SK-N-SH treated with all-trans-retinoic acid at 6 μM for 48 hours (cell line): Measurements from ENCODE around the gene ENTPD2.

Experiments used
- ARNTL ChIP-seq: fragments of 450-650 bp; formaldehyde crosslinking; IDR thresholded peaks from 2 replicates; pipeline ENCODE4 v1.5.0; 2020; ENCODE audit warnings: low read depth, mild to moderate bottlenecking, moderate library complexity, borderline replicate concordance
- BACH2 ChIP-seq: fragments of 250-450 bp; sonication (Bioruptor Pico); IDR thresholded peaks from 2 replicates; pipeline ENCODE4 v1.9.0; 2021; ENCODE audit warnings: mild to moderate bottlenecking, borderline replicate concordance
- GLIS3 ChIP-seq: fragments of 250-450 bp; sonication (Bioruptor Pico); IDR thresholded peaks from 2 replicates; pipeline ENCODE4 v1.5.0; 2020; ENCODE audit warnings: mild to moderate bottlenecking, moderate library complexity
- PPARA ChIP-seq: fragments of 250-450 bp; sonication (Bioruptor Pico); IDR thresholded peaks from 2 replicates; pipeline ENCODE4 v1.5.0; 2020; ENCODE audit warnings: mild to moderate bottlenecking, borderline replicate concordance
- RARB ChIP-seq: fragments of 250-450 bp; sonication (Bioruptor Pico); IDR thresholded peaks from 2 replicates; pipeline ENCODE4 v1.8.0; 2021; ENCODE audit warnings: mild to moderate bottlenecking, moderate library complexity
- ZFP3 ChIP-seq: fragments of 250-450 bp; sonication (Bioruptor Pico); IDR thresholded peaks from 2 replicates; pipeline ENCODE4 v1.5.0; 2020; ENCODE audit warnings: mild to moderate bottlenecking, moderate library complexity
- TF ChIP-seq, protein P1 (sequence below): fragments of 250-450 bp; sonication (Bioruptor Pico); IDR thresholded peaks from 2 replicates; pipeline ENCODE4 v1.8.0; 2020; ENCODE audit warnings: mild to moderate bottlenecking, moderate library complexity, borderline replicate concordance
- TF ChIP-seq, protein P2 (sequence below): fragments of 250-450 bp; sonication (Bioruptor Pico); IDR thresholded peaks from 2 replicates; pipeline ENCODE4 v1.5.1; 2020; ENCODE audit warnings: low read depth, mild to moderate bottlenecking, moderate library complexity
- TF ChIP-seq, protein P3 (sequence below): fragments of 250-450 bp; sonication (Bioruptor Pico); IDR thresholded peaks from 2 replicates; pipeline ENCODE4 v1.5.1; 2021; ENCODE audit warnings: mild to moderate bottlenecking, moderate library complexity

DNA sequence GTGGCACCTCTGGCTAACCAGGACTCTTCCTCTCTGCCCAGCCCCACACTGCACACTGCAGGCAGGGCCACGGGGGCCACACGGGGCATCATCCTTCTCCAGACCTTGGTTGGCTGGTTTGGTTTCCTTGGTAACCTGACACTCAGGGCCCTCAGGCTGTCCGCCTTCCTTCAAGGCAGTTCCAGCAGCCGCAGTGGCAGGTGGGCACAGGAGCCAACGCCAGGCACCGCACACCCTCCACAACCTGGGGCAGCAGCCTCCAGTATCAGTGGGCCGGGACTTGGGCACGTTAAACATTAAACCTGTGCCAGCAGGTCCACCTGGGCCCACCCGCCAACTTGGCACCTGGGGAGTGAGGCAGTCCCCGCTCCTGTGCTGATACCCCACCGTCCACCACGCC lies 9.8 kb downstream of the ENTPD2 start:
- TF ChIP-seq RARB (CRISPR knock-in tag) (no peak), GLIS3 (CRISPR knock-in tag) (no peak), ARNTL (CRISPR knock-in tag) (no peak), ZFP3 (CRISPR knock-in tag) (no peak), PPARA (CRISPR knock-in tag) (no peak), BACH2 (no peak)
- TF ChIP-seq, protein P1, sequence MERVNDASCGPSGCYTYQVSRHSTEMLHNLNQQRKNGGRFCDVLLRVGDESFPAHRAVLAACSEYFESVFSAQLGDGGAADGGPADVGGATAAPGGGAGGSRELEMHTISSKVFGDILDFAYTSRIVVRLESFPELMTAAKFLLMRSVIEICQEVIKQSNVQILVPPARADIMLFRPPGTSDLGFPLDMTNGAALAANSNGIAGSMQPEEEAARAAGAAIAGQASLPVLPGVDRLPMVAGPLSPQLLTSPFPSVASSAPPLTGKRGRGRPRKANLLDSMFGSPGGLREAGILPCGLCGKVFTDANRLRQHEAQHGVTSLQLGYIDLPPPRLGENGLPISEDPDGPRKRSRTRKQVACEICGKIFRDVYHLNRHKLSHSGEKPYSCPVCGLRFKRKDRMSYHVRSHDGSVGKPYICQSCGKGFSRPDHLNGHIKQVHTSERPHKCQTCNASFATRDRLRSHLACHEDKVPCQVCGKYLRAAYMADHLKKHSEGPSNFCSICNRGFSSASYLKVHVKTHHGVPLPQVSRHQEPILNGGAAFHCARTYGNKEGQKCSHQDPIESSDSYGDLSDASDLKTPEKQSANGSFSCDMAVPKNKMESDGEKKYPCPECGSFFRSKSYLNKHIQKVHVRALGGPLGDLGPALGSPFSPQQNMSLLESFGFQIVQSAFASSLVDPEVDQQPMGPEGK (CRISPR knock-in tag): no peak
- TF ChIP-seq, protein P2, sequence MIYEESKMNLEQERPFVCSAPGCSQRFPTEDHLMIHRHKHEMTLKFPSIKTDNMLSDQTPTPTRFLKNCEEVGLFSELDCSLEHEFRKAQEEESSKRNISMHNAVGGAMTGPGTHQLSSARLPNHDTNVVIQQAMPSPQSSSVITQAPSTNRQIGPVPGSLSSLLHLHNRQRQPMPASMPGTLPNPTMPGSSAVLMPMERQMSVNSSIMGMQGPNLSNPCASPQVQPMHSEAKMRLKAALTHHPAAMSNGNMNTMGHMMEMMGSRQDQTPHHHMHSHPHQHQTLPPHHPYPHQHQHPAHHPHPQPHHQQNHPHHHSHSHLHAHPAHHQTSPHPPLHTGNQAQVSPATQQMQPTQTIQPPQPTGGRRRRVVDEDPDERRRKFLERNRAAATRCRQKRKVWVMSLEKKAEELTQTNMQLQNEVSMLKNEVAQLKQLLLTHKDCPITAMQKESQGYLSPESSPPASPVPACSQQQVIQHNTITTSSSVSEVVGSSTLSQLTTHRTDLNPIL: no peak
- TF ChIP-seq, protein P3, sequence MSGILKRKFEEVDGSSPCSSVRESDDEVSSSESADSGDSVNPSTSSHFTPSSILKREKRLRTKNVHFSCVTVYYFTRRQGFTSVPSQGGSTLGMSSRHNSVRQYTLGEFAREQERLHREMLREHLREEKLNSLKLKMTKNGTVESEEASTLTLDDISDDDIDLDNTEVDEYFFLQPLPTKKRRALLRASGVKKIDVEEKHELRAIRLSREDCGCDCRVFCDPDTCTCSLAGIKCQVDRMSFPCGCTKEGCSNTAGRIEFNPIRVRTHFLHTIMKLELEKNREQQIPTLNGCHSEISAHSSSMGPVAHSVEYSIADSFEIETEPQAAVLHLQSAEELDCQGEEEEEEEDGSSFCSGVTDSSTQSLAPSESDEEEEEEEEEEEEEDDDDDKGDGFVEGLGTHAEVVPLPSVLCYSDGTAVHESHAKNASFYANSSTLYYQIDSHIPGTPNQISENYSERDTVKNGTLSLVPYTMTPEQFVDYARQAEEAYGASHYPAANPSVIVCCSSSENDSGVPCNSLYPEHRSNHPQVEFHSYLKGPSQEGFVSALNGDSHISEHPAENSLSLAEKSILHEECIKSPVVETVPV: no peak
